22Rv1 (cell line): ENCODE data around the gene C1orf122.

Experiments used
- ZFX ChIP-seq: fragments of 450-650 bp; IDR thresholded peaks from 2 replicates; pipeline ENCODE4 v1.6.1; 2017; ENCODE audit warnings: antibody characterized with exemption, borderline replicate concordance
- TF ChIP-seq, protein P1 (sequence below): fragments of 450-650 bp; IDR thresholded peaks from 2 replicates; pipeline ENCODE4 v1.5.1; 2017; ENCODE audit warnings: mild to moderate bottlenecking

DNA sequence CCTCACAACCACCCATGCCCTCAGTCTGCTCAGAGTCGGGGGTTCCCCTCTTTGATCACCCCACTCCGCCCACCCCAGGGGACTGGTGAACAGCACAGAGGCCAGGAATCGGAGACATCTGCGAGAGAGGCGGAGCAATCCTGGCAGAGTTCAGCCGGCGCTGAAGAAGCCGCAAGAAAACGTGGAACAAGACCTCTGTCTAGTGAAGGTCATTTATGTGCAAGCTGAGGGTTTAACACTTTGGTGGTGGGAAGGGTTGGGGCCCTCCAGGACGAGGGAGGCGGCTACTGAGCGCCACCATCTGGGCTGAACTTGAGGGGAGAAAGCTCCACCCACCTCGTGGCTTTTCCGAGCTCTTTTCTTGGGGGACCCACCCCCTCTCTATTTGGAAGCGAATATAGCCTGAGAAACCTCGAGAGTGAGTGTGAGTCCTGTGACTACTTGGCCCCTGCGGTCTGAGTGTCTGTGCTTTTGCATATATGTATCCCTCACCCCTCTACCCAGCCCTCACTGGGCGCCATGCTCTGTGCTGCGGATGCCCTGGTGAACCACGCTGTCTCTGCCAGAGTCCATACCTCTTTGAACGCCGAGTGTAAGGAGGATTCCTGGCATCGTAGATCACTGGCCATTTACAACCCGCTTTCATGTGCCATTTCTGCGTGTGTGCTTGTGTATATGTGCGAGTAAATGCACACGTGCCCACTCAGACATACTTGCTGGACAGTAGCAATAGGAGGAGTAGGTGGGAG is 41.5 kb upstream of the C1orf122 start:
- TF ChIP-seq, protein P1, sequence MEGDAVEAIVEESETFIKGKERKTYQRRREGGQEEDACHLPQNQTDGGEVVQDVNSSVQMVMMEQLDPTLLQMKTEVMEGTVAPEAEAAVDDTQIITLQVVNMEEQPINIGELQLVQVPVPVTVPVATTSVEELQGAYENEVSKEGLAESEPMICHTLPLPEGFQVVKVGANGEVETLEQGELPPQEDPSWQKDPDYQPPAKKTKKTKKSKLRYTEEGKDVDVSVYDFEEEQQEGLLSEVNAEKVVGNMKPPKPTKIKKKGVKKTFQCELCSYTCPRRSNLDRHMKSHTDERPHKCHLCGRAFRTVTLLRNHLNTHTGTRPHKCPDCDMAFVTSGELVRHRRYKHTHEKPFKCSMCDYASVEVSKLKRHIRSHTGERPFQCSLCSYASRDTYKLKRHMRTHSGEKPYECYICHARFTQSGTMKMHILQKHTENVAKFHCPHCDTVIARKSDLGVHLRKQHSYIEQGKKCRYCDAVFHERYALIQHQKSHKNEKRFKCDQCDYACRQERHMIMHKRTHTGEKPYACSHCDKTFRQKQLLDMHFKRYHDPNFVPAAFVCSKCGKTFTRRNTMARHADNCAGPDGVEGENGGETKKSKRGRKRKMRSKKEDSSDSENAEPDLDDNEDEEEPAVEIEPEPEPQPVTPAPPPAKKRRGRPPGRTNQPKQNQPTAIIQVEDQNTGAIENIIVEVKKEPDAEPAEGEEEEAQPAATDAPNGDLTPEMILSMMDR: no peak
- no peak for TF ChIP-seq ZFX
